NT2/D1 (cell line): ENCODE data around the gene RNF14.

ENCODE experiments used
- SUZ12 ChIP-seq: IDR thresholded peaks from 2 replicates; pipeline ENCODE4 v1.6.1; 2011; ENCODE audit not compliant: insufficient read length, insufficient read depth; ENCODE audit errors: extremely low read depth
- YY1 ChIP-seq: IDR thresholded peaks from 2 replicates; pipeline ENCODE4 v1.6.1; 2011; ENCODE audit not compliant: insufficient read length, insufficient read depth
- ZNF274 ChIP-seq: IDR thresholded peaks from 2 replicates; pipeline ENCODE4 v1.6.1; 2011; ENCODE audit warnings: mild to moderate bottlenecking, low read depth, low read length

DNA sequence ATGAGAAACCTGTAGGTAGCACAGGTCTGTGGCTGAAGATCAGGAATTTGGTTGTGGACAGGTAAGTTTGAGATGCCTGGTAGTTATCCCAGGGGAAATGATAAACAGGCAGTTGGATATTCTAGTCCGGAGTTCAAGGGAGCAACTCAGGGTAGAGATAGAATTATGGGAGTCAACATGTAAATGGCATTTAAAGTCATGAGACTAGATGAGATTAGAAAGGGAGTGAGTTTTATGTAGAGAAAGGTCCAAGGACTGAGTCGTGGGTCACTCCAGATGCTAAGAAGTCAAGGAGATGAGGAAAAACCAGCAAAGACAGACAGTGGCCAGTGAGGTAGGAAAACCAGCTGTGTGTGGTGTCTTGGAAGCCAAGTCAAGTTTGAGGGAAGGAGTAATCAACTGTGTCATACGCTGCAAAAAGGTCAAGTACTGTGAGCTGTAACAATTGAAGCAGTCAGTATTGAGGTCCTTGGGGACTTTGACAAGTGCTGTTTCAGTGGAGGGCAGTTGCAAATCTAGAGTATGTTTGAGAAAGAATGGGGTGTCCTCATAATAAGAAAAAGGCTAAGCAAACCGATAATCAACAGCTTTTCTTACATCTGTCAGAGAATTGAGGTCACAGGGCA, 25.7 kb downstream of the RNF14 start:
- TF ChIP-seq YY1 (no peak), SUZ12 (no peak), ZNF274 (no peak)
